NCI-H1105 treated with DMSO at 0.1 percent for 48 hours (cell line): ENCODE data around the gene IQSEC3.
A peak's percentile ranks its signal among the peaks of the same experiment; 100 is the strongest.

ENCODE experiments used
- DNase-seq: peaks from one replicate; lab custom pipeline; 2025; lab: John Stamatoyannopoulos, UW

IQSEC3 gene

GRCh38 chr12:80681-81190, 14.2 kb downstream of the IQSEC3 start:
- no peak for DNase-seq

- no peak for DNase-seq
These were observed 16.2 kb downstream of the IQSEC3 start for GRCh38 chr12:82740-83139.

- DNase-seq = peak; percentile 96
These were observed 17.5 kb downstream of the IQSEC3 start for GRCh38 chr12:84056-84455.

GRCh38 chr12:85191-85666, 18.7 kb downstream of the IQSEC3 start:
- DNase-seq = no peak

- no peak for DNase-seq
These were observed 20.7 kb downstream of the IQSEC3 start for GRCh38 chr12:87315-87714.

- DNase-seq = no peak
These were observed 21.3 kb downstream of the IQSEC3 start for GRCh38 chr12:87856-88255.

GRCh38 chr12:89653-90052, 23.1 kb downstream of the IQSEC3 start:
- DNase-seq = no peak

- no peak for DNase-seq
These were observed 24.6 kb downstream of the IQSEC3 start for GRCh38 chr12:91213-91612.

- no peak for DNase-seq
These were observed 26.9 kb downstream of the IQSEC3 start for GRCh38 chr12:93266-94005.

- DNase-seq = no peak
These were observed 30.0 kb downstream of the IQSEC3 start for GRCh38 chr12:96543-96942.

GRCh38 chr12:98924-99352, 32.4 kb downstream of the IQSEC3 start:
- DNase-seq = no peak

GRCh38 chr12:99605-100004, 33.0 kb downstream of the IQSEC3 start:
- DNase-seq = no peak

GRCh38 chr12:101969-102878, 35.7 kb downstream of the IQSEC3 start:
- DNase-seq = no peak

GRCh38 chr12:102879-103168, 36.3 kb downstream of the IQSEC3 start:
- DNase-seq = no peak

- peak; percentile 95 for DNase-seq
These were observed 36.8 kb downstream of the IQSEC3 start for GRCh38 chr12:103169-103981.

- peak; percentile 96 for DNase-seq
These were observed 38.0 kb downstream of the IQSEC3 start for GRCh38 chr12:104551-105081.

- no peak for DNase-seq
These were observed 39.1 kb downstream of the IQSEC3 start for GRCh38 chr12:105696-106095.

GRCh38 chr12:106118-106591, 39.6 kb downstream of the IQSEC3 start:
- peak; percentile 34 for DNase-seq

GRCh38 chr12:108594-108993, 42.0 kb downstream of the IQSEC3 start:
- DNase-seq = peak; percentile 51

- no peak for DNase-seq
These were observed 42.9 kb downstream of the IQSEC3 start for GRCh38 chr12:109446-109845.

- DNase-seq = no peak
These were observed 43.3 kb downstream of the IQSEC3 start for GRCh38 chr12:109872-110271.
